Pancreas (tissue), 10 donors: ENCODE measurements around the gene NUDT12. TPM values are rescaled to one million over a fixed set of nuclear protein-coding genes. Genes with fewer than 3 reads are reported as not detected.

Source experiments
- ATAC-seq, 4 donors: fragments of 200-7000 bp; cut with Tn5 transposase; one replicate each; pipeline versions ENCODE4 v1.8.0 to v1.9.1; 2020; ENCODE audit warnings: mild to moderate bottlenecking in 4 of 4, moderate library complexity in 4 of 4
- DNase-seq, 6 donors: peaks; one replicate each; pipeline ENCODE4 v3.0.0-alpha.2; 2020
- FAIRE-seq: peaks from 2 replicates; lab custom pipeline; 2012; peaks lifted over from hg19 to GRCh38; lab: Jason Lieb, UNC
- H3K27ac ChIP-seq, 4 donors: fragments of 200-600 bp; sonication (generic); 1 replicate in 3 of 4; 2 replicates in 1 of 4; pipeline versions ENCODE4 v1.5.0 to v1.8.0; 2020
- H3K27me3 ChIP-seq, 4 donors: fragments of 200-600 bp; one replicate each; pipeline ENCODE4 v1.8.0; 2021
- H3K36me3 ChIP-seq, 3 donors: fragments of 200-600 bp; sonication (generic) in 1 of 3; one replicate each; pipeline versions ENCODE4 v1.5.0 to v1.8.0; 2020 to 2021
- H3K4me1 ChIP-seq, 3 donors: fragments of 200-600 bp; one replicate each; pipeline ENCODE4 v1.8.0; 2021
- H3K4me3 ChIP-seq, 4 donors: fragments of 200-600 bp; sonication (generic) in 2 of 4; one replicate each; pipeline versions ENCODE4 v1.5.0 to v1.8.0; 2020 to 2021
- H3K9me3 ChIP-seq, 4 donors: fragments of 200-600 bp; one replicate each; pipeline ENCODE4 v1.8.0; 2021
- WGBS, 2 donors: extraction: QIAGEN DNeasy Blood & Tissue Kit; methylation state at CpG; one replicate each; pipeline ENCODE4 v1.1.7; 2013; 5-methylcytosine and 5-hydroxymethylcytosine counted together
- intact Hi-C, 3 donors: fragments of 100-400 bp; cut with DNase I; formaldehyde crosslinking; loops; one replicate each; pipeline versions ENCODE4 v1.11.1 to v1.14.2; 2022
- polyA plus RNA-seq, 2 donors: library from polyadenylated mRNA; stranded (reverse); fragments of 200-250 nt; gene quantifications; one replicate each; pipeline ENCODE4 v1.2.3, GENCODE V29; 2013
- total RNA-seq, 6 donors: library from RNA; stranded (reverse); fragmentation: NEBNext Ultra II Directional in 4 of 6; extraction: Animal tissue kit (Norgen Biotek cat#: 25700) in 4 of 6; gene quantifications; one replicate each; pipeline versions ENCODE4 v1.2.1 to v1.2.4, GENCODE V29; 2021 to 2023
- TF ChIP-seq, protein P1 (sequence below), 4 donors: fragments of 200-600 bp; sonication (generic) in 3 of 4; IDR thresholded peaks; one replicate each; pipeline versions ENCODE4 v1.5.0 to v1.8.0; 2021; ENCODE audit warnings: antibody characterized with exemption in 4 of 4
- donor health status: healthy with polysubstance abuse.
- donor health status: DM: no; HTN: no; CAD: no; lungs with moderate emphysema.
- donor health status: DM: no; HTN: no; CAD: no.
- donor health status: control.
- donor health status: control.
- donor health status: Bipolar disorder and iron deficiency.
- donor health status: DM: yes; HTN: yes; CAD: no.
- donor health status: DM: no; HTN: no; CAD: no.
- donor health status: DM: no; HTN: no; CAD: no.
- donor health status: DM: yes; HTN: yes; CAD: no.

NUDT12 gene
- total and polyA plus RNA-seq, 8 donors = 5.7 to 13.5 (median 8.8) TPM

- intact Hi-C loops = no loop called here
- DNase-seq = no peak
- peak; percentile 84 for FAIRE-seq
Measured at GRCh38 chr5:103587185-103587748, 24.7 kb upstream of the NUDT12 start.

GRCh38 chr5:103582364-103582763 lies 19.8 kb upstream of the NUDT12 start:
- Histone ChIP-seq H3K27me3 (no peaks in the 10 kb centered on the region), H3K36me3 (no peaks in the 10 kb centered on the region), H3K9me3 (no peaks in the 10 kb centered on the region), H3K4me1 (no peaks in the 10 kb centered on the region), H3K4me3 (no peak overlapping the region), H3K27ac (no peak overlapping the region)
- peak; percentile 83 for FAIRE-seq
- ATAC-seq = peak in 3 of 4 donors; percentile 68 to 78 (median 72)
- intact Hi-C loops = no loop called here
- 7 to 11% methylated on average over 2 of the region's 2 CpGs for WGBS, 2 donors
- TF ChIP-seq, protein P1, sequence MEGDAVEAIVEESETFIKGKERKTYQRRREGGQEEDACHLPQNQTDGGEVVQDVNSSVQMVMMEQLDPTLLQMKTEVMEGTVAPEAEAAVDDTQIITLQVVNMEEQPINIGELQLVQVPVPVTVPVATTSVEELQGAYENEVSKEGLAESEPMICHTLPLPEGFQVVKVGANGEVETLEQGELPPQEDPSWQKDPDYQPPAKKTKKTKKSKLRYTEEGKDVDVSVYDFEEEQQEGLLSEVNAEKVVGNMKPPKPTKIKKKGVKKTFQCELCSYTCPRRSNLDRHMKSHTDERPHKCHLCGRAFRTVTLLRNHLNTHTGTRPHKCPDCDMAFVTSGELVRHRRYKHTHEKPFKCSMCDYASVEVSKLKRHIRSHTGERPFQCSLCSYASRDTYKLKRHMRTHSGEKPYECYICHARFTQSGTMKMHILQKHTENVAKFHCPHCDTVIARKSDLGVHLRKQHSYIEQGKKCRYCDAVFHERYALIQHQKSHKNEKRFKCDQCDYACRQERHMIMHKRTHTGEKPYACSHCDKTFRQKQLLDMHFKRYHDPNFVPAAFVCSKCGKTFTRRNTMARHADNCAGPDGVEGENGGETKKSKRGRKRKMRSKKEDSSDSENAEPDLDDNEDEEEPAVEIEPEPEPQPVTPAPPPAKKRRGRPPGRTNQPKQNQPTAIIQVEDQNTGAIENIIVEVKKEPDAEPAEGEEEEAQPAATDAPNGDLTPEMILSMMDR (IDR thresholded peaks at IDR 0.05) = peak in 2 of 4 donors; percentile 25 to 39
- DNase-seq = peak in 2 of 6 donors; percentile 15 to 31

More at GRCh38 chr5:103587185-103587748, 24.7 kb upstream of the NUDT12 start:
- WGBS, 2 donors = 10% methylated on average over 2 of the region's 2 CpGs
- Histone ChIP-seq H3K9me3 (no peaks in the 10 kb centered on the region), H3K4me1 (no peaks in the 10 kb centered on the region), H3K27ac (no peak overlapping the region), H3K4me3 (no peak overlapping the region), H3K27me3 (no peaks in the 10 kb centered on the region), H3K36me3 (no peaks in the 10 kb centered on the region)
- peak in 3 of 4 donors; percentile 74 to 77 (median 77) for ATAC-seq
- TF ChIP-seq, protein P1 (IDR thresholded peaks at IDR 0.05) = peak in 3 of 4 donors; percentile 23 to 38 (median 36)

GRCh38 chr5:103573411-103573810 lies 10.8 kb upstream of the NUDT12 start:
- Histone ChIP-seq H3K4me3 (no peak overlapping the region), H3K9me3 (no peaks in the 10 kb centered on the region), H3K4me1 (peaks cover 5 to 17% (median 16%) of the 10 kb centered on the region in 3 donors), H3K36me3 (no peaks in the 10 kb centered on the region), H3K27ac (no peak overlapping the region), H3K27me3 (no peaks in the 10 kb centered on the region)
- DNase-seq = no peak
- FAIRE-seq = no peak
- intact Hi-C loops = no loop called here
- WGBS, 2 donors = 78 to 80% methylated on average over 3 of the region's 3 CpGs
- no peak for ATAC-seq
- TF ChIP-seq, protein P1 (IDR thresholded peaks at IDR 0.05) = no peak

DNA sequence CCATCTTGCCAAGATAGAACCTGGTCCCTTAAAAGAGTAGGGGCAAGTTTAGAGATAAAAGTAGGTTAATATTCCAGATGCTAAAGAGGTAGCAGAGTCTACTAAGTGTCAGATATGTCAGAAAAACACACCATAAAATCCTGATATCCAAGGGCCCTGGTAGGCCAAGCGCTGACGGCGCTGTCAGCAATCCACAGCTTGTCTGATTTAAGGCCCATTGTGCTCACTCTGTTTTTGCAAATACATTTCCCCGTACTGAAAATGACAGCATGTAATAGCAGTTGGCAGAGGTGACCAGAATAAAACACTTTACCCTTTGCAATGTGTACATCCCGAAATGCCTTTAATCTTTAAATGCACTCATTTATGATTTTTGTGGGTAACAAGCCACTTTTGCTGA lies 9.9 kb upstream of the NUDT12 start:
- H3K4me1 ChIP-seq = peaks cover 5 to 18% (median 18%) of the 10 kb centered on the region in 3 donors
- H3K27me3 ChIP-seq = no peaks in the 10 kb centered on the region
- H3K27ac ChIP-seq = no peak overlapping the region
- no peak overlapping the region for H3K4me3 ChIP-seq
- TF ChIP-seq, protein P1 (IDR thresholded peaks at IDR 0.05) = no peak
- WGBS, 2 donors = 86 to 91% methylated on average over 5 of the region's 5 CpGs
- no peak for DNase-seq
- no peaks in the 10 kb centered on the region for H3K36me3 ChIP-seq
- FAIRE-seq = no peak
- intact Hi-C loops = no loop called here
- ATAC-seq = no peak
- no peaks in the 10 kb centered on the region for H3K9me3 ChIP-seq

GRCh38 chr5:103571730-103572129 lies 9.1 kb upstream of the NUDT12 start:
- Histone ChIP-seq H3K4me1 (peaks cover 5 to 18% (median 18%) of the 10 kb centered on the region in 3 donors), H3K27ac (no peak overlapping the region), H3K9me3 (no peaks in the 10 kb centered on the region), H3K27me3 (no peaks in the 10 kb centered on the region), H3K4me3 (no peak overlapping the region), H3K36me3 (no peaks in the 10 kb centered on the region)
- 97 to 98% methylated on average over 13 of the region's 13 CpGs for WGBS, 2 donors
- intact Hi-C loops = no loop called here
- DNase-seq (no peak), ATAC-seq (no peak), FAIRE-seq (no peak)
- TF ChIP-seq, protein P1 (IDR thresholded peaks at IDR 0.05) = no peak
